HCT116 (cell line): ENCODE measurements around the gene CYSTM1. TPM values are rescaled to one million over a fixed set of nuclear protein-coding genes. Genes with fewer than 3 reads are reported as not detected.

ENCODE experiments used
- ATAC-seq: fragments of 200-7000 bp; cut with Tn5 transposase; 2 replicates; pipeline ENCODE4 v1.9.1; 2020; ENCODE audit warnings: mild to moderate bottlenecking, moderate library complexity
- BruUV-seq: library from RNA; stranded (reverse); fragments of 400-500 nt; replicated peaks from 2 replicates; lab custom pipeline; 2021; lab: Mats Ljungman, UMichigan
- CTCF ChIA-PET: fragments of 300-600 bp; sonication (Branson Sonifier 250); formaldehyde crosslinking; loops from one replicate; lab custom pipeline; 2021; ENCODE audit warnings: antibody characterized with exemption; lab: Charles Lee
- POLR2A ChIA-PET: fragments of 300-600, 350-600 bp; sonication (Branson Sonifier 250); formaldehyde crosslinking; loops from one replicate; lab custom pipeline; 2021; ENCODE audit warnings: antibody characterized with exemption; lab: Charles Lee
- RAD21 ChIA-PET, 2 experiments: fragments of 300-600 bp; sonication (Branson Sonifier 250); formaldehyde crosslinking; loops; one replicate each; lab custom pipeline; 2023; ENCODE audit warnings: low total read pairs in 2 of 2; ENCODE audit not compliant: uncharacterized antibody in 2 of 2, unreplicated experiment in 2 of 2, low non-redundant PET in 1 of 2; lab: Charles Lee
- DNase-seq: peaks from one replicate; pipeline ENCODE4 v3.0.0-alpha.2; 2010; ENCODE audit warnings: low read depth, low spot score
- H2AFZ ChIP-seq: fragments of 200-600 bp; shearing (Covaris generic), sonication (generic); 2 replicates; pipeline ENCODE4 v1.6.1; 2017; ENCODE audit warnings: low read depth, mixed run types, mixed read lengths, antibody characterized with exemption, low read length; ENCODE audit not compliant: poor library complexity, severe bottlenecking
- H3K27ac ChIP-seq: 2 replicates; pipeline ENCODE4 v1.5.1; 2012; ENCODE audit warnings: low read depth, low read length
- H3K27me3 ChIP-seq: fragments of 200-600 bp; sonication (generic); 2 replicates; pipeline ENCODE4 v1.6.1; 2016; ENCODE audit warnings: mixed run types, low read length, mixed read lengths; ENCODE audit not compliant: insufficient read depth
- H3K36me3 ChIP-seq, 2 experiments: fragments of 200-500 bp in 1 of 2; fragments of 200-600 bp in 1 of 2; sonication (Bioruptor generic) in 1 of 2; sonication (generic) in 1 of 2; 2 replicates each; pipeline versions ENCODE4 v1.5.1 to v1.6.1; 2014 to 2016; ENCODE audit warnings: low read length in 2 of 2, inconsistent platforms in 1 of 2, mixed read lengths in 1 of 2, mixed run types in 1 of 2; ENCODE audit not compliant: insufficient read depth in 2 of 2, control insufficient read depth in 1 of 2
- H3K4me1 ChIP-seq, 2 experiments: fragments of 200-600 bp in 1 of 2; sonication (generic) in 1 of 2; 2 replicates each; pipeline versions ENCODE4 v1.5.1 to v1.6.1; 2012 to 2017; ENCODE audit warnings: low read length in 2 of 2, inconsistent platforms in 1 of 2, mild to moderate bottlenecking in 1 of 2, mixed read lengths in 1 of 2, mixed run types in 1 of 2, moderate library complexity in 1 of 2; ENCODE audit not compliant: insufficient read depth in 2 of 2, control insufficient read depth in 1 of 2
- H3K4me2 ChIP-seq: fragments of 200-600 bp; sonication (generic); 2 replicates; pipeline ENCODE4 v1.6.1; 2017; ENCODE audit warnings: mixed run types, low read length, mixed read lengths
- H3K4me3 ChIP-seq, 2 experiments: fragments of 200-600 bp in 1 of 2; sonication (generic) in 1 of 2; replicated peaks in 1 of 2; 2 replicates each; pipeline ENCODE4 v1.5.1; 2011 to 2016; ENCODE audit warnings: low read length in 2 of 2, control low read depth in 1 of 2, low read depth in 1 of 2, mild to moderate bottlenecking in 1 of 2, mixed read lengths in 1 of 2, mixed run types in 1 of 2
- H3K79me2 ChIP-seq: fragments of 200-600 bp; sonication (generic); 2 replicates; pipeline ENCODE4 v1.6.1; 2017; ENCODE audit warnings: mild to moderate bottlenecking, mixed run types, low read length, moderate library complexity, mixed read lengths; ENCODE audit not compliant: insufficient read depth
- H3K9ac ChIP-seq: fragments of 200-600 bp; sonication (generic); 2 replicates; pipeline ENCODE4 v1.6.1; 2016; ENCODE audit warnings: low read length, mixed read lengths
- H3K9me2 ChIP-seq: fragments of 200-600 bp; sonication (generic), shearing (Covaris generic); 2 replicates; pipeline ENCODE4 v1.6.1; 2017; ENCODE audit warnings: mixed run types, mild to moderate bottlenecking, moderate library complexity; ENCODE audit not compliant: insufficient read depth
- H3K9me3 ChIP-seq, 2 experiments: fragments of 200-500 bp in 1 of 2; fragments of 200-600 bp in 1 of 2; sonication (Bioruptor generic) in 1 of 2; sonication (generic) in 1 of 2; 2 replicates each; pipeline ENCODE4 v1.6.1; 2014 to 2017; ENCODE audit warnings: low read length in 2 of 2, mixed read lengths in 2 of 2, inconsistent platforms in 1 of 2, low read depth in 1 of 2, mild to moderate bottlenecking in 1 of 2, mixed run types in 1 of 2, moderate library complexity in 1 of 2; ENCODE audit not compliant: control insufficient read depth in 1 of 2, insufficient read depth in 1 of 2
- H4K20me1 ChIP-seq: fragments of 200-600 bp; sonication (generic), shearing (Covaris generic); 2 replicates; pipeline ENCODE4 v1.6.1; 2017; ENCODE audit warnings: mixed run types, mild to moderate bottlenecking, moderate library complexity; ENCODE audit not compliant: insufficient read depth
- ELF1 ChIP-seq: IDR thresholded peaks from 2 replicates; pipeline ENCODE4 v1.6.1; 2012; ENCODE audit warnings: low read depth, borderline replicate concordance
- EZH2phosphoT487 ChIP-seq: fragments of 200-600 bp; IDR thresholded peaks from 2 replicates; pipeline ENCODE4 v1.6.1; 2018; ENCODE audit warnings: antibody characterized with exemption, borderline replicate concordance
- intact Hi-C: fragments of 100-400 bp; cut with micrococcal nuclease; formaldehyde crosslinking; loops from 2 replicates; pipeline ENCODE4 v1.10.0; 2022
- total RNA-seq: library from RNA; stranded (reverse); gene quantifications from one replicate; pipeline ENCODE4 v1.2.1, GENCODE V29; 2021; ENCODE audit not compliant: unreplicated experiment
- TF ChIP-seq, protein P1 (sequence below): IDR thresholded peaks from 2 replicates; pipeline ENCODE4 v1.6.1; 2011; ENCODE audit warnings: mild to moderate bottlenecking, low read length, moderate library complexity; ENCODE audit not compliant: insufficient replicate concordance; ENCODE audit errors: extremely low read depth
- TF ChIP-seq, protein P2 (sequence below): IDR thresholded peaks from 2 replicates; pipeline ENCODE4 v1.6.1; 2012; ENCODE audit warnings: low read depth

Gene CYSTM1
- total RNA-seq, 1 experiment from 2014 or later = 56.0 TPM

DNA sequence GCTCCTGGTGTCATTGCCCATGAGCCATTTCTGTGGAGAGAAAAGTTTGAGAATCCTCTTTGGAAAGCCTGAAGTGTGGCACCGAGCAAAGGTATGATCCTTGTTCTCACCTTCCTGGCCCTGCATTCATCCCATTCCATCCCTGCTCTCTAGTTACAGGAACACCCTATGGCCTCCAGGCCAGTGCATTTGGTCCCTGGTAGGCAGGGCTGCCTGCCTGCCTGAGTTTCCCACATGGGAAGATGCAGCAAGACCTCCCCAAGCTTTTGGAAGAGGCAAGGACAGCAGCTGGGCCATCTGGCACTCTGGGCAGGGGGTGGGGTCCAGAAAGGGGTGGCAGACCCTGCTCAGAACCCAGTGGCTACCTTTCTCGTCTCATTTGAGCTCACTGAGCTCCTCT lies 24.8 kb upstream of the CYSTM1 start:
- H3K4me2 ChIP-seq = no peak overlapping the region
- DNase-seq = no peak
- H3K9me2 ChIP-seq = no peaks in the 10 kb centered on the region
- BruUV-seq = no TSS peak
- RAD21 ChIA-PET = no interaction called here
- intact Hi-C loops = loop anchor here (10.0 kb wide), 1 partner anchor 305 kb away; no protein-coding TSS in a partner anchor
- no peaks in the 10 kb centered on the region for H3K27me3 ChIP-seq
- H3K27ac ChIP-seq = no peak overlapping the region
- H3K9me3 ChIP-seq = no peaks in the 10 kb centered on the region
- peaks cover 4 to 26% of the 10 kb centered on the region in 2 experiments; a peak in 3 of 4 replicates for H3K4me1 ChIP-seq
- H3K79me2 ChIP-seq = no peaks in the 10 kb centered on the region
- H4K20me1 ChIP-seq = no peaks in the 10 kb centered on the region
- no peak overlapping the region for H3K9ac ChIP-seq
- TF ChIP-seq, protein P1, sequence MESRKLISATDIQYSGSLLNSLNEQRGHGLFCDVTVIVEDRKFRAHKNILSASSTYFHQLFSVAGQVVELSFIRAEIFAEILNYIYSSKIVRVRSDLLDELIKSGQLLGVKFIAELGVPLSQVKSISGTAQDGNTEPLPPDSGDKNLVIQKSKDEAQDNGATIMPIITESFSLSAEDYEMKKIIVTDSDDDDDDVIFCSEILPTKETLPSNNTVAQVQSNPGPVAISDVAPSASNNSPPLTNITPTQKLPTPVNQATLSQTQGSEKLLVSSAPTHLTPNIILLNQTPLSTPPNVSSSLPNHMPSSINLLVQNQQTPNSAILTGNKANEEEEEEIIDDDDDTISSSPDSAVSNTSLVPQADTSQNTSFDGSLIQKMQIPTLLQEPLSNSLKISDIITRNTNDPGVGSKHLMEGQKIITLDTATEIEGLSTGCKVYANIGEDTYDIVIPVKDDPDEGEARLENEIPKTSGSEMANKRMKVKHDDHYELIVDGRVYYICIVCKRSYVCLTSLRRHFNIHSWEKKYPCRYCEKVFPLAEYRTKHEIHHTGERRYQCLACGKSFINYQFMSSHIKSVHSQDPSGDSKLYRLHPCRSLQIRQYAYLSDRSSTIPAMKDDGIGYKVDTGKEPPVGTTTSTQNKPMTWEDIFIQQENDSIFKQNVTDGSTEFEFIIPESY = no peak
- TF ChIP-seq, protein P2, sequence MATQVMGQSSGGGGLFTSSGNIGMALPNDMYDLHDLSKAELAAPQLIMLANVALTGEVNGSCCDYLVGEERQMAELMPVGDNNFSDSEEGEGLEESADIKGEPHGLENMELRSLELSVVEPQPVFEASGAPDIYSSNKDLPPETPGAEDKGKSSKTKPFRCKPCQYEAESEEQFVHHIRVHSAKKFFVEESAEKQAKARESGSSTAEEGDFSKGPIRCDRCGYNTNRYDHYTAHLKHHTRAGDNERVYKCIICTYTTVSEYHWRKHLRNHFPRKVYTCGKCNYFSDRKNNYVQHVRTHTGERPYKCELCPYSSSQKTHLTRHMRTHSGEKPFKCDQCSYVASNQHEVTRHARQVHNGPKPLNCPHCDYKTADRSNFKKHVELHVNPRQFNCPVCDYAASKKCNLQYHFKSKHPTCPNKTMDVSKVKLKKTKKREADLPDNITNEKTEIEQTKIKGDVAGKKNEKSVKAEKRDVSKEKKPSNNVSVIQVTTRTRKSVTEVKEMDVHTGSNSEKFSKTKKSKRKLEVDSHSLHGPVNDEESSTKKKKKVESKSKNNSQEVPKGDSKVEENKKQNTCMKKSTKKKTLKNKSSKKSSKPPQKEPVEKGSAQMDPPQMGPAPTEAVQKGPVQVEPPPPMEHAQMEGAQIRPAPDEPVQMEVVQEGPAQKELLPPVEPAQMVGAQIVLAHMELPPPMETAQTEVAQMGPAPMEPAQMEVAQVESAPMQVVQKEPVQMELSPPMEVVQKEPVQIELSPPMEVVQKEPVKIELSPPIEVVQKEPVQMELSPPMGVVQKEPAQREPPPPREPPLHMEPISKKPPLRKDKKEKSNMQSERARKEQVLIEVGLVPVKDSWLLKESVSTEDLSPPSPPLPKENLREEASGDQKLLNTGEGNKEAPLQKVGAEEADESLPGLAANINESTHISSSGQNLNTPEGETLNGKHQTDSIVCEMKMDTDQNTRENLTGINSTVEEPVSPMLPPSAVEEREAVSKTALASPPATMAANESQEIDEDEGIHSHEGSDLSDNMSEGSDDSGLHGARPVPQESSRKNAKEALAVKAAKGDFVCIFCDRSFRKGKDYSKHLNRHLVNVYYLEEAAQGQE = no peak
- TF ChIP-seq ELF1 = no peak
- TF ChIP-seq EZH2phosphoT487 = no peak
- TF ChIP-seq, all 23 proteins: peak for 0
- no peaks in the 10 kb centered on the region for H3K36me3 ChIP-seq
- ChIA-PET CTCF (no interaction called here), POLR2A (no interaction called here)
- no peak for ATAC-seq
- H3K4me3 ChIP-seq = no peak overlapping the region
- H2AFZ ChIP-seq = no peak overlapping the region
